Measurements from ENCODE around the gene CFI.

CFI gene

GRCh38 chr4:109729718-109730618, 71.8 kb downstream of the CFI start, which contains the start of gene PLA2G12A:
PLA2G12A (minus strand) TSS chr4:109730070; CDS start chr4:109729809, 261 bp downstream.
- DNase-seq: peak; percentile 46

GRCh38 chr4:109729117-109729717, 72.6 kb downstream of the CFI start:
- no peak for DNase-seq

GRCh38 chr4:109728385-109728784, 73.4 kb downstream of the CFI start:
- no peak for DNase-seq

- DNase-seq: no peak
Measured at GRCh38 chr4:109723110-109723509, 78.7 kb downstream of the CFI start.

GRCh38 chr4:109722357-109722756, 79.4 kb downstream of the CFI start:
- no peak for DNase-seq

GRCh38 chr4:109721033-109721432, 80.8 kb downstream of the CFI start:
- DNase-seq: no peak

GRCh38 chr4:109719604-109720003, 82.2 kb downstream of the CFI start:
- no peak for DNase-seq

- DNase-seq: no peak
Measured at GRCh38 chr4:109718759-109719158, 83.0 kb downstream of the CFI start.

GRCh38 chr4:109713500-109713899, 88.3 kb downstream of the CFI start:
- no peak for DNase-seq

- no peak for DNase-seq
Measured at GRCh38 chr4:109708990-109709389, 92.8 kb downstream of the CFI start.

- no peak for DNase-seq
Measured at GRCh38 chr4:109708435-109708834, 93.4 kb downstream of the CFI start.

- no peak for DNase-seq
Measured at GRCh38 chr4:109703664-109704361, 98.0 kb downstream of the CFI start.

GRCh38 chr4:109702950-109703663, 98.7 kb downstream of the CFI start, which contains the start of gene CASP6:
CASP6 (minus strand) TSS chr4:109703445; CDS start chr4:109703395, 50 bp downstream.
- peak; percentile 40 for DNase-seq

- no peak for DNase-seq
Measured at GRCh38 chr4:109701566-109702410, 100.0 kb downstream of the CFI start.

- DNase-seq: no peak
Measured at GRCh38 chr4:109699553-109700225, 102.1 kb downstream of the CFI start.

GRCh38 chr4:109698656-109699055, 103.1 kb downstream of the CFI start:
- DNase-seq: no peak

- no peak for DNase-seq
Measured at GRCh38 chr4:109691411-109691920, 110.3 kb downstream of the CFI start.
